Measurements from ENCODE around the gene TRPM5.
A peak's percentile ranks its signal among the peaks of the same experiment; 100 is the strongest.

Gene TRPM5

DNA sequence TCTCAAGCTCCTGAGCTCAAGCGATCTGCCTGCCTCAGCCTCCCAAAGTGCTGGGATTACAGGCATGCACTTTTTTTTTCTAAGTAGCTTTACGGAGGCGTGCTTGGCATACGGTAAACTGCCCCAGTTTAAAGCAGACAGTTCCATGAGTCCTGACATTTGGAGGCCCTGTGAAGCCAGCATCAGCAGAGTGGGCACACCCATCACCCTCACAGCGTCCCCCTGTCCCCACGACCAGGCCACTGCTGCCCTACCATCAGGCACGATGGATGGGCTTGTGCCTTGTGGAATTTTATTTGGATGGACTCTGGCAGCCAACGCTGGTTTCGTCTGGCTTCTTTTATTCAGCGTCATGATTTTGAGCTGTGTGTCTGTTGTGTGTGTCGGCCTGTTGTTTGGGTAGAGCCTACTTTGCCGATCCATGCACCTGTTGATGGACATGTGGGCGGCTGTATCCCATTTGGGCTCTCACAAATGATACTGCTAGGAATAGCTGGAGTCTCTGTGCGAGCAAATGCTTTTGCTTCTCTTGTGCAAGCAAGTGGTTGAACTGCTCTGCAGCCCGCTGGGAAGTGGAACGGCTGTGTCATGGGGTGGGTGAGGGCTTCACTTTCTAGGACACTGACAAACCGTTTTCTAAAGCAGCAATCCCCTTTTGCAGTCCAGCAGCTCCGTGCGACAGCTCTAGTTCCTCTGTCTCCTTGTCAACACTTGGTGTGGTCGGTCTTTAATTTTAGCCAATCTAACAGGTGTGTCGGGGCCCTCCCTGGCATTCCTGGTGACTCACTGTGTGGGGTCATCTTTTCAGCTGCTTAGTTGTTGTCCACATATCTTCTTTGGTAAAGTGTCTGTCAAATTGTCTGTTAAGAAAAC, 24.3 kb upstream of the TRPM5 start:
- no peak for DNase-seq (ENCODE audit: low read depth)

DNA sequence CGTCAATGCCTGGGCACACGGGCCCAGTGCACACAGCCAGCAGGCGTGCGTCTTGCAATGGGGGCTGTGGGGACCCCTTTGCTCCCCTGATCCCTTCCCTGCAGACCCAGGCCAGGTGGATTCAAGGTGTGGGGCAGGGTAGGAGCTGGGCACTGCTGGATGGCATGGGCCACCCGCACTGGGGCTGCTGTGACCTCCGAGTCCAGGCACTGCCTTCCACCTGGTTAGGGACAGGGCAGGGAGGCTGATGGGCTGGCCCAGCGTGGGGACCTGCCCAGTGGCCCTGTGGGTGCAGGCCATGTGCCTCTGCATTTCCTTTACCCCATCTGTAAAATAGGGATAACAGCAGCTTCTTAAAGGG, 23.4 kb upstream of the TRPM5 start:
- no peak for DNase-seq (ENCODE audit: low read depth)

DNA sequence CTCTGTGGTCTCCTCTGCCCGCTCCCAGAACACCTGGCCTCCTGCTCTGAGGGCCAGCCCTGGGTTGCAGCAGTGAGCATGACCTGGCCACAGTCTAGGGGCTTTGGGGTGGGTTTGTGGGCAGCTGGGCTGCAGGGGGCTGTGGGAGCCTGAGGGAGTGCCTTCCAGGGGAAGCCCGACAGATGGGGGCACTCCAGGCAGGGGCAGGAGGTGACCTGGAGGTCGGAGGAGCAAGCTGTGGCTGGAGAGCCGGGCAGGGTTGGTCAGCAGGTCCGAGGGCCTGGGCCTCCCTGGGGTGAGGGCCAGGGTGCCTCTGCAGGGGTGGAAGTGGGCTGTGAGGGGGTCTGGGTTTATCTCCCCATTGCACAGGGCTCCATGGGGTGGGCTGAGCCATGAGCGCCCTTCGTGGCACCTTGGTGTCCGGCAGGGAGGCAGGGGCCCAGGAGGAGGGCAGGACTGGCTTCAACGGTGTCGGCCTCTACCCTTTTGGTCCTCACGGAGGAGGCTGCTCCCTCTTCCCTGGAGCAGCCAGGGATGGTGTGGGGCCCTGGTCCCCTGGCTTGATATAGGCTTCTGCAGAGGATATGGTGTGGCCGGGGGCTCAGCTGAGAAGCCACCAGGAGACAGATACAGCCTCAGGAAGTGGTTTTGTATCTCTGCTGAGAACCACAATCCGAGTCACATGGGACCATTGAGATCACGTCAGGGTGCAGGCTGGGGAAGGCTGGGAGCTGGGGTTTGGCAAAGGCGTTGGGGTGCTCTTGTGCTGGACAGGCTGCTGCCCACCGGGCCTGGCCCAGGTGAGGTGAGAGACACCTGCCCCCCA, 22.8 kb upstream of the TRPM5 start:
- no peak for DNase-seq (ENCODE audit: low read depth)

DNA sequence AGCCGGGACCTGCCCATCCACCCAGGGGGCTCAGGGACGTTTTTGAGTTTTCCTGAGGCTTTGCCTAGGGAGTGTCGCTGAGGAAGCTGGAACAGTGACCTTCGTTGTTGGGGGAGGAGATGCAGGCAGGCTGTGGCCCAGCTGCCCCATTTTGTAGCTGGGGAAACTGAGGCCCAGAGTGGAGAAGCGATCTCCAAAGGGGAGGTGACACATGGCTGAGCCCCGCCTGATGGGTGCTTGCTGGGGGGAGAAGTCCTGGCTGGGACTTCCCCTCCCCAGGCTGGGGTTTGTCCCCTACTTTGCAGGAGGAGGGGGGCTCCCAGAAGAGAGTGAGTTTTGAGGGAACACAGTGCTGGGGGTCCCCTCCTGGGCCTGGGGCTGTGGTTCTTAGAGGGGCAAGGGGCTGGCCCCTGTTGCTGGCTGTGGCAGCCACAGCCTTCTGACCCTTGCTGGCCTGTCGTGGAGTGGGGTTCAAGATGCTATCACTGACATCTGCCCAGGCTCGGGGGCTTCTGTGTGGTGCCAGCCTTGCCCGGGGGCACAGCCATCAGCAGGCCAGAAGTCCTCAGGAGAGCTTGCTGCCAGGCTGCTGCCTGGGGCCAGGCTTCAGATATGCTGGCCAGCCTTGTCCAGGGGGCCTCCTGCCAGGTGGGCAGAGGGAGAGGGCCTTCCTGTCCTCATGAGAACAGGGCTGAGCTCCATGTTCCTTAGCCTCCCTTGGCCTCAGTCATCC, 21.9 kb upstream of the TRPM5 start:
- DNase-seq (ENCODE audit: low read depth), result no peak

DNA sequence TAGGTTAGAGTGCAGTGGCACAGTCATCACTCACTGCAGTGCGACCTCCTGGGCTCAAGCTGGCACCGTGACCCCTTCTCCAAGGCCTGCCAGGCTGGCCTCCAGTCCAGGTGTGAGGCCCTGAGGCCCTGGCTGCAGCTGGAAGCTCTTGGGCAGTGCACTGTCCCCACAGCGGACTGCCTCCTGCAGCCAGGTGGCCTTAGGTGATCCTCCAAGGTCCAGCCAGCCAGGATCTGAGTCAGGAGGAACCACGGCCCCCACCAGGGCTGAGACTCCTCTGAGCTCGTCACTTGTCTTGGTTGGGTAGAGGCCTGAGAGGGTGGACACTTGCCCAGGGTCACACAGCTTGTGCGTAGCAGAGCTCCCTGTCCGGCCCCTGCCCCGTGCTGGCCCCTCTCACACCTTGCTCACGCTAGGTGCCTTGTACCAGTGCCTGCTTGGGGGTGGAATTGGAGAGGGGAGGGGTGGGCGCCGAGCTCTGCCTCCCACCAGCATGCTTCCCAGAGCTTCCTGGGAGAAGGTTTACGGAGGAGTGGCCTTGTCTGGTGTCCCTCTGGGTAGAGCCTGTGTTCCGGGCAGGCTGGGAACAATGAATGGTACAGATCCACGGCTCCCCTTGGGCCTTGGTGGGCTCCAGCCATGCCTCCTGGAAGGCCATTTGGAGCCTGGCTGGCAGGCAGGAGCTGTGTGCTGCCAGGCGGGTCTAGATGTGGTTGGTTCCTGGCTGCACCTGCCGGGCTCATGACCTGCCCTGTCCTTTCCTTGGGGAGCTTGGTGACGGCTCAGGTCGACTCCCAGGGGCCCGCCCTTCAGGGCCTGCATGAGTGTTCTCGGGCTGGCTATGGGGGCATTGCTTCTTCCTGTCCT, 21.1 kb upstream of the TRPM5 start:
- DNase-seq (ENCODE audit: low read depth), result no peak

DNA sequence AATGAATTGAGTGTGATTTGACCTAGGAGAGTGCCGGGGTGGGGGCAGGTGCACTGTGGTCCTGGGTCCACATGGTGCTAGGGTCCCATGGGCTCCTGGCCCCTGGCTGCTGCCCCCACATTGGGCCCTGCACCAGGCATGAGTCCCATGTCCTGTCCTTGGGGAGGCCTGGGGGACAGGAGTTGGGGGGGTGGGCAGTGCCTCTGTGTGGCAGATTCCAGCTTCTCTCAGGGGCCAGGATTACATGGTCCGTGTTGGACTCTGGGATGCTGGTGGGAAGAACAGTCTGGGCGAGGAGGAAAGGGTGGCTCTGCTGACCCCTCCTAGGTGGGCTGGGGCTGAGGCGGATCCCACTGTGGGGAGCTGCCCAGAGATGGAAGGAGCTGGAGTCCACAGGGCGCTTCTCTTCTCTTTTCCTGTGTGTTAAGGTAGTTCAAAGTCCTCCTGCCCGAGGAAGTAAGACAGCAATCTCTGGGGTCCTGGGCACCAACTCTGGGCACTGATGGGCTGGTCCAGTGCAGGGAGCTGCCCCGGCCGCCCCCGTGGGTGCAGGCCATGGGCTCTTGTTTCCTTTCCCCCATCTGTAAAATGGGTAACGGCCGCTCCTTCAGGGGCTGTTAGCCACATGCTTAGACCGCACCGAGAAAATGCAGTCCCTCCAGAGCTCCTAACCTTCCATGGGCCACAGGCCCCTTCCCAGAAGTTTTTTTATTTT, 20.3 kb upstream of the TRPM5 start:
- no peak for DNase-seq (ENCODE audit: low read depth)

DNA sequence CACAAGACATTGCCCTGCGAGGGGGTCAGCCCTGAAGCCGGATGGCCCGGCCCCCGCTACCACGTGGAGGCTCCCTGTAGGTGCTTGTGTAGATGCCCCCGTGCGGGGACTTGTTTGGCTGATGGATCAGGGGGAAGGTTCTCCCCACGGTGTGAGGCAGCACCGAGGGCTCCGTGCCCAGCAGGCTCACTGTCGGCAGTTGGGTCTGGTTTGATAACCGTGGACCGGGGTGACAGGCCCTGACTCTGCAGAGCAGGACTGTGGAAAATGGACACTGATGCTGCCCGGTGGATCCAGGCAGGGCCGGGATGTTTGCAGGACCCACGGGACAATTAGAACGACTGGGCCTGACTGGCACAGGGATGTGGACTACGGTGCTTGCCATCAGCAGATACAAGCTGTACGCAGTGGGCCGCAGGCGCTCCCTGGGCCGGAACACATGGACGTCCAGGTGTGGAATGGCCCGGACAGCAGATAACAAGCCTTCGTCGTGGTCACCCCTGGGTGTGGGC, 19.5 kb upstream of the TRPM5 start:
- no peak for DNase-seq (ENCODE audit: low read depth)

DNA sequence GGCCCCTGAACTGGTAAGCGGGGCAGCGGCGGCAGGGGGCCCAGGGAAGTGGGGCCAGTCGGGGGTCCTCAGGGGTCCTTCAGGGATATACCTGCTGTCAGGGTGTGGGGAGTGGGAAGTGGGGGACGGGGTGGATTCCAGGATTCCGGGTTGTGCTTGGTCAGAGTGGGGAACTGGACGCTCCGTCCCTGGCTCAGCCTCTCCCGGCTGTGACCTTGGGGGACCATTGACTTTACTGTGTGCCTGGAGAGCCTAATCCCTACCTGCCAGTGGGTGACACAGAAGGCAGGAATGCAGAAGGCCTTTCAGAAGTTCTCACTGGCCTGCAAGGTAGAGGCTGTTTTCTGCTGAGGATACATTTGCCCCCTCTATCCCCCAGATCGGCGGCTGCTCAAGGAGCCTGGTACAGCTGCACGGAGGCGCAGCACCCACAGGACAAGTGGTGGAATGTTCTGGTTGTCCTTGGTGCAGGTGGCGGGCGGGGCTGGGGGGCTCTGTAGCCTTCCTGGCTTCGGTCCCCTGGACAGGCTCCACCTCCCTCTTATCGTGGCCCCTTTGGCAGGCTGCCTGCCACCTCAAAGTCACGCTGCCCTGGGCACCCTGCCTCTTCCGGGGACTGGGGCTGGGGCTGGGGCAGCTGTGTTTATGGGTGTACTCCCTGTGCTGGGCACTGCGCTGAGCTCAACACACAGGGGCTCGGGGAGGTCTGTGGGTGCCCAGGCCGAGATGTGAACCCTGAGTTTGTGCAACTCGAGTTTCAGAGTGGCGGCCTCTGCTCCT, 18.9 kb upstream of the TRPM5 start:
- DNase-seq (ENCODE audit: low read depth), result no peak

DNA sequence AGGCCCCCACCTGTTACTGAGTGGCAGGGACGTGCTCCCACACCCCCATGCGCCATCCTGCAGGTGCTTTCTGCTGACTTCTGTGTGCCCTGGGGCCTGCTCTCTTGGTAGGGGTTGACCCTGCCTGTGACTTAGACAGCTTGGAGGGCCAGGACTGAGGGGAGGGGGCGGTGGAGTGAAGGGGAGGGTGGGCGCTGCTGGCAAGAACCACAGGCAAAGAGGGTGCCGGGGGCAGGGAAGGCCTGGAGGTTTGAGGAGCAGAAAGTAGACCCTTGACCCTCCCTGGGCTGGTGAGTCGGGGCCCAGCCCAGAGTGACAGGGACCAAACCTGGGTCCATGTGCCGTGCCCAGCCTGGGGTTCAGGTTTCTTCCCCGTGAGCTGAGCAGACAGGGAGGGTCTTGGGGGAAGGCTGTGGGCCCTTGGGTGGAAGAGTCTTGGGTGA, 18.2 kb upstream of the TRPM5 start:
- no peak for DNase-seq (ENCODE audit: low read depth)

DNA sequence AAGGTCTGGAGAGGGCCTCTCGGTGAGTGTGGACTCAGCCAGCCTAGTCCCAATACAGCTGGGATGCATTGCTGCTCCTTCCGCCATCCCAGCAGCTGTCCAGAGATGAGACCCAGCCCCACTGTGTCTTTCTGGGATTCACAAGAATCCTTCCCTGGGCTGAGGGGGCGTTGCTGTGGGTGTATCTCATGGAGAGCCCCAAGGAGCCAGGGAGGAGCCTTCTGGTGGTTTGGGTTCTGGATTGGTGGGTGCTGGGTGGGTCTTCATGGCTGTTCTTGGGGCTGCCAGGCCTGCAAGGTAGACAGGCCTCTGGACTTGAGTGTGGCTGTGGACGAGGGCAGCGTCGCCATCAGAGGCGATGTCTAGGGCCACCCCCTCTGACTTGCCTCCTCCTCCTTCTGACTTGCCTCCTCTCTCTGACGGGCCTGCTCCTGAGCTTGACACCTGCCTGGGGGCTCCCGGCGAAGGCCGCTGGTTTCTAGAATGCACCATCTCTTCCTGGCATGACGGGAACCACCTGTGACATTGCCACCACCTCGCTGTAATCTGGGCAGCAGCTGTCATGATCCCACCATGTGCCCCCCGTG, 17.7 kb upstream of the TRPM5 start:
- DNase-seq (ENCODE audit: low read depth), result no peak

DNA sequence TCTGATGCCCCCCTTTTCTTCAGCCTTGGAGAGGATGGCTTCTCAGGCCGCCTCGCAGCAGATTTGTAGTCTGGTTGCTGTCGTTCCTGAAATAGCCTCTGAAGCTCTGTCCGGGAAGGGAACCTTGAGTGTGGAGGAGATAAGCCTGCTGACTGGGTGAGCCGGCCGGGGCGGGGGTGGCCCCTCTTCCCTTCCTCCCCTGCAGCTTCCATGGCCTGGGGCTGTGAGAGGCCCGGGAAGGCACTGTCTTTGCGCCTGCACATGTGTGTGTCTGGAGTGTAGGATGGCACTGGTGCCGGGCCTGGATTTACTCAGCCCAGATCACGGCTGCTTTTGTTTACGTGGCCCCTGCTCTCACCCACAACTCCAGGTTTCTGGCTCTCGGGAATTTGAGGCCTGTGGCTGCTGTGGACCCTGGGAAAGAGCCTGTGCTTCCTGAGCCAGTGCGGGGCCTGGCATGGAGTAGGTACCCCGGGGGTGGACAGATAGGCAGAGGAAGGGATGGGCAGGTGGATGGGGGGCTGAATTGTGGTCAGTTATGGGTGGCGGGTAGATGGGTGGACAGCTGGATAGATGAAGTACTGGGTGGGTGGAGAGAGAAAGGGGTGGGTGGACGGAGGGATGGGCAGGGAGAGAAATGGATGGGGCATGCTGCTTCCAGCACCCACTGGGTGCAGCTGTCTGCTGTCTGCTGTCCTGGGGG, 17.1 kb upstream of the TRPM5 start:
- peak; percentile 2 for DNase-seq (ENCODE audit: low read depth)

DNA sequence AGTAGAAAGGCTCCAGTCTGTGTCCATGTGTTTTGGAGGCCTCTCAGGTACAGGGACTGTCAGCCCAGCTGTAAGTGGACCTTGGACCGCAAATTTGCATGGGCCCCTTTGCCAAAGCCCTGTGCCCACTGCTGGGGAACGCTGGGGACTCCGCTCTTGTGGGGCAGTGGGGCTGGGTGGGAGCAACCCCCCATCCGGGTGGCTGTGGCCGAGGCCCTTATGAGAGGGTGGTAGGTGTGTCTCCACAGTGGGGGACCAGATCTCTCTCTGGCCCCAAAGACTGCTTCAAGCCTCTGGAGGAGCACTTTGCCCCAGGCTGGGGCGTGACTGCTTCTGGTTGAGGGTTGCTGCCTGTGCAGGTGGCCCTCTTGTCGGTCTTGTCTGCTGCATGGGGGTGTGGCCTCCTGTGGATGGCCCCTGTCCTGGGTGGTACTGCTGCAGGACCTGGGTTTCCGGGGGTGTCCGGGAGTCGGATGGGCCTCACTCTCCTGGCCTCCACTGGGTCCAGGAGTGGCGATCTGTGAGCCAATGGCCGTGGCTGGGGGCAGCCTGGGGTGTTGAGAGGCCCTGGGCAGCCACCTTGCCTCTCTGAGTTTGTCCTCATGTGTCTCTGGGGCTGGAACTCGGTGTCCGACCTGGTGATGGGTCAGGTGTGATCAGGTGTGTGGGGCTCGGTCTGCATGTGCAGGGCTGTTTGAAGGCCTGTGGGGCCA, 16.4 kb upstream of the TRPM5 start:
- DNase-seq (ENCODE audit: low read depth), result no peak

DNA sequence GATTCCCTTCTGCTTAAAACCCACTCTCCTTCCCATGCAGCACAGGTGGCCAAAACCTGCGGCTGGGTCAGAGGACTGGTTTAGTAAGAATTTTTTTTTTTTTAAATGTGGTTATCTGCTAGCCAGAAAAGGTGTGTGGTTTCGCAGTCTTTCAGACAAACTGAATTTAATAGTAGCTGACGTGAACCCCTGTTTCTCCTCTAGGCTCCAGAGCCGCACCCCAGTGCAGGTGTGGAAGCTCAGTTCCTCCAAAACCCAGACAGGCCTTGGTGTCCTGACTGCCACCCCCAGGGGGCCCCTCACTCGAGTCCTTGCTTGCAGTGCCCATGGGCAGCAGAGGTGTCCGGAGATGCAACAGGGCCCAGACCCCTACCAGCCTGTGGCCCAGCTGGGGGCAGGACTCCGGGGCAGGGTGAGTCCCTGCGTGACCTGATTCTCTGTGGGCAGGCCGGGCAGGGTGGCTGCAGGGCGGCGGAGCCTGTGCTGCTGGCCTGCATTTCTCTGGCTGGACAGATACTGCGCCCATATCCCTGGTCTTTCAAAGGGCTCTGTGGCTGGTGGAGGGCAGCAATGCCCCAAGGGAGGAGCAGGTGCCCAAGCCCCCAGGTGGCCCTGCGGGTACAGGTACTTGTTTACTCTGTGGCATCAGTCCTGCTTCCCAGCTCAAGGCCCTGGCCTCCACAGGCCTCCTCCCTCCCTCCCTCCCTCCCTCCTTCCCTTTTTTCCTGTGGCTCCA, 15.7 kb upstream of the TRPM5 start:
- DNase-seq (ENCODE audit: low read depth), result no peak

DNA sequence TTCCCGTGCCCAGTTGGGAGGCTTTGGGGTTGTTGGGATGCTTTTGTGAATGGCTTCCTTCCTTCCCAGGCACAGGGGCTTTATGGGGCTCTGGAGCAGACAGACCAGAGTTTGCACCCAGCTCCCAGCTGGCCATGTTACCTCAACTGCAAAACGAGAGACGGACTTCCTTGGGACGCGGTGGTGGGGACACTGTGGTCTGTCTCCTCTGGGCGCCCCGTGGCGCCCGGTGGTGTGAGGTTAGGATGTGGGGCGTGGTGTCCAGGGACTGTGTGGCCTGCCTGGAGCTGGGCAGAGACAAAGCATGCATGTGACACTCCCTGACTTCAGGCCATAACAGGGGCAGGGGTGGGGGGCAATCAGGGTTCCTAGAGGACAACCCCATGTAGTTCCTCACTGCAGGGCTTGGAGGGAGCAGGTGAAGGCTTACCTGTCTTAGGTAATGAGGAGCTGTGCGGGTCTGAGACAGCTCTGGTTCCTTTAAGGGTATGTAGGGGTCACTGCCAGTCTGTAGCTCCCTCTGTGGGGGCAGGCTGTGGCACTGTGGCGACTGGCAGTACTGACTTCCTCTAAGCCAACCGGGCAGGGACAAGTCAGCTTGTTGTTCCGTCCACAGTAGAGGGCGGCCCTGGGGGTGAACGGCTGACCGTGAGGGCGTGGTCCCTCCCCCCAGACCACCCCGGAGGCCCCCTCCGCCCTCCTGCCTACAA, 14.9 kb upstream of the TRPM5 start:
- DNase-seq (ENCODE audit: low read depth), result no peak

DNA sequence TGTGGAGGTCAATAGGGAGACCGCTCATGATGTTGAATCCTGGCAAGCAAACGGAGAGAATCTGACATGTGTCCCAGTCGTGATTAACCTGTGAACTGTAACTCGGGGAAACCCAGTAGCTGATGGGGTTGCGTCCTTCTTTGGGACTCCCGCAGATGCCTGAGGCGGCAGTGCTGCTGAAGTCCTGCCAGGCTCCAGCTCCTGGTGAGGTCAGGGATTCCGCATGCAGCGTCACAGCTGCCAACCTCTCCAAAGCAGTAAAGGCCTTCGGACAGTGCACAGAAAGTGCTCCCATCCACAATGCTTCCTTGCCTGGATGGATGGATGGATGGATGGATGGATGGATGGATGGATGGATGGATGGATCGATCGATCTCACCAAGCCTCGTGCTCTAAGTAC, 14.0 kb upstream of the TRPM5 start:
- no peak for DNase-seq (ENCODE audit: low read depth)

DNA sequence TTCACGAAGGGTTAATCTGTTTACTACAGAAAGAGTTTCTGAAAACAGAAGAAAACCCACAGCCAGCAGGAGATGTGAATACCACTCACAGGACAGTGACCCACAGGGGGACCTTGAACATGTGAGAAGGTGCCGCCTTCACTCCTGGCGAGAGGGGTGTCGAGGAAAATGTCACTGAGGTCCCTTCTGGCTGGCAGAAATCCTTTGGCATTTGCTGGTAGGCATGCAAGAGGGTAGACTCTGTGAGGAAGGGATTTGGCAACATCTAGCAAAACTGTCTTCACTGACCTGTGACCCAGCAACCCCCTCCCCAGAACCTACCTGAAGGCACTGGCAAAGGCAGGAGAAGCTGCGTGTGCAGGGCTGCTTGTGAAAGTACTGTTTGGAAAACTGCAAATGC, 9.1 kb upstream of the TRPM5 start:
- DNase-seq (ENCODE audit: low read depth), result no peak

All from amniotic epithelial cell (primary cell).